GM10248 (cell line): ENCODE data around the gene SORT1.

Experiments
- CTCF ChIA-PET: fragments of 300-600 bp; sonication (Branson Sonifier 250); formaldehyde crosslinking; extraction: SDS; loops from one replicate; lab custom pipeline; 2021; ENCODE audit warnings: antibody characterized with exemption; lab: Yijun Ruan, JAX
- POLR2A ChIA-PET: fragments of 350-650 bp; sonication (Branson Sonifier 250); formaldehyde crosslinking; extraction: SDS; loops from one replicate; lab custom pipeline; 2020; ENCODE audit warnings: antibody characterized with exemption; lab: Yijun Ruan, JAX
- DNase-seq: peaks from one replicate; pipeline ENCODE4 v3.0.0; 2012; ENCODE audit errors: extremely low spot score
- TF ChIP-seq, protein P1 (sequence below): IDR thresholded peaks from 2 replicates; pipeline ENCODE4 v1.5.1; 2012; ENCODE audit warnings: mild to moderate bottlenecking, low read depth; ENCODE audit errors: extremely low read depth, missing control alignments, control extremely low read depth

SORT1 gene

GRCh38 chr1:109391157-109391556 lies 6.6 kb downstream of the SORT1 start:
- no peak for DNase-seq
- CTCF ChIA-PET = interaction anchor here (1.2 to 2.8 kb wide), 5 partner anchors 9 to 190 kb away, joined by 3 to 11 read pairs (median 5); no protein-coding TSS in a partner anchor
- TF ChIP-seq, protein P1, sequence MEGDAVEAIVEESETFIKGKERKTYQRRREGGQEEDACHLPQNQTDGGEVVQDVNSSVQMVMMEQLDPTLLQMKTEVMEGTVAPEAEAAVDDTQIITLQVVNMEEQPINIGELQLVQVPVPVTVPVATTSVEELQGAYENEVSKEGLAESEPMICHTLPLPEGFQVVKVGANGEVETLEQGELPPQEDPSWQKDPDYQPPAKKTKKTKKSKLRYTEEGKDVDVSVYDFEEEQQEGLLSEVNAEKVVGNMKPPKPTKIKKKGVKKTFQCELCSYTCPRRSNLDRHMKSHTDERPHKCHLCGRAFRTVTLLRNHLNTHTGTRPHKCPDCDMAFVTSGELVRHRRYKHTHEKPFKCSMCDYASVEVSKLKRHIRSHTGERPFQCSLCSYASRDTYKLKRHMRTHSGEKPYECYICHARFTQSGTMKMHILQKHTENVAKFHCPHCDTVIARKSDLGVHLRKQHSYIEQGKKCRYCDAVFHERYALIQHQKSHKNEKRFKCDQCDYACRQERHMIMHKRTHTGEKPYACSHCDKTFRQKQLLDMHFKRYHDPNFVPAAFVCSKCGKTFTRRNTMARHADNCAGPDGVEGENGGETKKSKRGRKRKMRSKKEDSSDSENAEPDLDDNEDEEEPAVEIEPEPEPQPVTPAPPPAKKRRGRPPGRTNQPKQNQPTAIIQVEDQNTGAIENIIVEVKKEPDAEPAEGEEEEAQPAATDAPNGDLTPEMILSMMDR = no peak
- POLR2A ChIA-PET = no interaction called here

- CTCF ChIA-PET = interaction anchor here (0.8 to 2.8 kb wide), 7 partner anchors 9 to 188 kb away, joined by 3 to 12 read pairs (median 4); partner anchors contain the start of gene SORT1
- no peak for DNase-seq
- POLR2A ChIA-PET = no interaction called here
- TF ChIP-seq, protein P1 = no peak
These were observed 7.9 kb downstream of the SORT1 start for GRCh38 chr1:109389638-109390341.

GRCh38 chr1:109388884-109389637 lies 8.7 kb downstream of the SORT1 start:
- TF ChIP-seq, protein P1 = no peak
- ChIA-PET CTCF (interaction anchor here (0.8 to 2.5 kb wide), 5 partner anchors 9 to 188 kb away, joined by 3 to 12 read pairs (median 4); partner anchors contain the start of gene SORT1), POLR2A (no interaction called here)
- DNase-seq = no peak

DNA sequence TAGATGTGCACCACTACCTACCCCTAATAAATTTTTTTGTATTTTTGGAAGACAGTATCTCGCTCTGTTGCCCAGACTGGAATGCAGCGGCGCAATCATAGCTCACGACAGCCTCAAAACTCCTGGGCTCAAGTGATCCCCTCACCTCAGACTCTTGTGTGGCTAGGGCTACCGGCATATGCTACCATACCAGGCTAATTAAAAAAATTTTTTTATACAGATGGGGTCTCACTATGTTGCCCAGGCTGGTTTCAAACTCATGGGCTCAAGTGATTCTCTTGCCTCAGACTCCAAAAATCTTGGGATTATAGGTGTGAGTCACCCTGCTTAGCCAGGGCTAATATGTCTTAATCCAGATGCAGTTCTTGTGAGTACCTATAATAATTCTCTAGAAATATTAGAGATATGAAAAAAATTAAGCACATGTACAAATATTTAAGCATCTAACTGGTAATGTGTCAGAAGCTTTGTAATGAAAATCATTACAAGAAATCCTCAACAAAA lies 9.5 kb downstream of the SORT1 start:
- POLR2A ChIA-PET = no interaction called here
- DNase-seq = no peak
- CTCF ChIA-PET = interaction anchor here (2.5 to 2.7 kb wide), 2 partner anchors 9 to 10 kb away, joined by 12 to 24 read pairs; partner anchors contain the start of gene SORT1
- TF ChIP-seq, protein P1 = no peak

DNA sequence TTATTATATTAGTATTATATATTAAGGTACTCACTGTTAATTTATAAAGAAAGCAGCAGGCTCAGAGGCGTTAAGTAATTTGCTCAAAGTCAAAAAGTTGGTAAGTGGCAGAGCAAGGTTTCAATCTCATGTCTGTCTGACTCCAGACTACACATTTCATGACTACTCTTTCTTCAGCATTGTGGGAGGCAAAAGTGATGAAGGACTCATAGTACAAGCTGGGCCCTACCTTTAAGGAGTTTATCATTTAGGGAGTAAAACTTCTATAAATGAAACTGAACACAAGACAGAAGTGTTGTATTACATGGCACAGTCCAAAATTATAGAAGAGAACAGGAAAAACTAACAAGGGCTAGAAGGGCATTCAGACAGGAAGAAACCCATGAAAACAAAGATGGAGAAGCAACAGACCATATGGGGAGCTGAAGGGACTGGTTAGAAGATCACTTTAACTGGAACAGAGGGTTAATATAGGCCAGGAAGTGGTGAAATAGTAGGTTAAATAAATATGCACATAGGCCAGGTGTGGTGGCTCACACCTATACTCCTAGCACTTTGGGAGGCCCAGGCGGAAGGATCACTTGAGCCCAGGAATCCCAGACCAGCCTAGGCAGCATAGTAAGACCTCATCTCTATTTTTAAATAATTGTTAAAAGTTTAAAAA lies 11.5 kb downstream of the SORT1 start:
- DNase-seq = no peak
- POLR2A ChIA-PET = no interaction called here
- CTCF ChIA-PET = interaction anchor here (1.0 to 2.7 kb wide), 5 partner anchors 12 to 146 kb away, joined by 3 to 24 read pairs (median 4); partner anchors contain the start of gene SORT1
- TF ChIP-seq, protein P1 = no peak
